Skeletal muscle tissue (tissue), 4 donors: ENCODE results near the gene RALGAPB. TPM values are rescaled to one million over a fixed set of nuclear protein-coding genes. Genes with fewer than 3 reads are reported as not detected.

Experiments
- H3K27ac ChIP-seq: one replicate; pipeline ENCODE4 v1.7.0; 2013; ENCODE audit warnings: mild to moderate bottlenecking, low read depth, low read length, inconsistent platforms
- H3K27me3 ChIP-seq, 3 donors: one replicate each; pipeline ENCODE4 v1.7.0; 2013; ENCODE audit warnings: low read length in 3 of 3; ENCODE audit not compliant: control insufficient read depth in 3 of 3, insufficient read depth in 3 of 3
- H3K36me3 ChIP-seq, 3 donors: one replicate each; pipeline ENCODE4 v1.7.0; 2013; ENCODE audit warnings: low read length in 3 of 3; ENCODE audit not compliant: control insufficient read depth in 3 of 3, insufficient read depth in 3 of 3
- H3K4me1 ChIP-seq, 3 donors: one replicate each; pipeline ENCODE4 v1.7.0; 2013; ENCODE audit warnings: low read length in 3 of 3, mild to moderate bottlenecking in 3 of 3; ENCODE audit not compliant: control insufficient read depth in 3 of 3, insufficient read depth in 3 of 3
- H3K4me3 ChIP-seq, 3 donors: one replicate each; pipeline ENCODE4 v1.7.0; 2013; ENCODE audit warnings: low read length in 3 of 3
- H3K9ac ChIP-seq, 3 donors: one replicate each; pipeline ENCODE4 v1.7.0; 2013; ENCODE audit warnings: low read length in 3 of 3, mild to moderate bottlenecking in 3 of 3, moderate library complexity in 2 of 3, low read depth in 1 of 3
- H3K9me3 ChIP-seq, 3 donors: one replicate each; pipeline ENCODE4 v1.7.0; 2013; ENCODE audit warnings: low read length in 3 of 3; ENCODE audit not compliant: control insufficient read depth in 3 of 3
- total RNA-seq: library from RNA; depleted of rRNA; stranded (reverse); fragments of >200 nt; gene quantifications from one replicate; pipeline ENCODE4 v1.2.3, GENCODE V29; 2014
- donor health status: Osteomylitis.

RALGAPB gene
- total RNA-seq, 1 donor from 2014 or later = 23.0 TPM

DNA sequence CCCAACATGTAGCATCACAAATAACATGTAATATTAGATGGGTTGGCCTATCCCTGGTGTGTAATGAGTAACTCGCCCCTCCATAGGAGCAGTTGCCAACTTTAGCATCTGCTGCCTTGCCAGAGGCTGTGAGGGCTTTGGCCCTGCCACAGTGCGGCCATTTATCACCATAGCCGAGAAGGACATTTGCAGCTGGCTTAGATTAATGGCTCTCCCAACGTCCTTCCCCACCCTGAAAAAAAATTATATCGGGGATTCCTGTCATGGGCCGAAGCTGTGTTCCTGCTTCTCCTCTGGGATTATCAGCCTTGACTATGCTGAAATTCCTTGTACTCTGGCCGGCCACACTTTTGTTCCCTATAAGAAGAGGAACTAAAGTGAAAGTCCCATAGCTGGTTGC is 100.8 kb downstream of the RALGAPB start:
- Histone ChIP-seq H3K9ac (no peak overlapping the region), H3K27me3 (no peaks in the 10 kb centered on the region), H3K4me1 (no peaks in the 10 kb centered on the region), H3K27ac (no peak overlapping the region), H3K9me3 (no peaks in the 10 kb centered on the region), H3K36me3 (peaks cover 10 to 66% (median 41%) of the 10 kb centered on the region in 3 donors), H3K4me3 (no peak overlapping the region)

DNA sequence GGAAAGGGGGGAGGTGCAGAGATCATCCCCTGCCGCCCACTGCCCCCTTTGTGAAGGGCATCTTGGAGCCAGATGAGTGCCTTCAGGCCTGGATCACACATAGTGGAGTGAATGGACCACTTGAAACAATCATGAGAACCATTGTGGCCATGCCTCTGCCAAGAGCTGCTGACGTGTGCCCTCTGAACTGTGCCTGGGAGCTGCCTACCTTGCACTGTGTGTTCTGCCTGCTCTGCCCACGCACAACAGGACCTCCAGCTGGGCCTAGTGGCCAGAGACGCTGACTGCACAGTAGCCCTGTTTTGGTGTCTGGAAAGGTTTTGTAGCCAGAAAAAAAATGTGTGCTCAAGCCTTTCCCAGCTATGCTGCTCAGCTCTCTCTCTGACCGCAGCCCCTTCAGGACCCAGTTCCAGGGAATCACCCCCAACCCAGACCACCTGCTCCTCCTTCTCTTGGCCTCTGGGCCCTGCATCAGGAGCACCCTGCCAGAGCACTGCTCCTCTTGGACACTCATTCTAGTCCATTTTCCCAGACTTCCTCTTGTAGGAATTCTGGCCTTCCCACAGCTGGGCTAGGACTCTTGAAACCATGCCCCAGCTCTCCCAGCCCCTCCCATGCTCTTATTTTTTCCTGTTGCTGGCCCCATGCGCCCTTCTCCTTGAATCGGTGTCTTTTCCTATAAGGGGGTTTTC is 106.7 kb downstream of the RALGAPB start:
- Histone ChIP-seq H3K36me3 (peaks cover 5 to 28% (median 10%) of the 10 kb centered on the region in 3 donors), H3K4me3 (no peak overlapping the region), H3K9ac (no peak overlapping the region), H3K27me3 (no peaks in the 10 kb centered on the region), H3K4me1 (peaks cover 5 to 12% (median 9%) of the 10 kb centered on the region in 3 donors), H3K9me3 (no peaks in the 10 kb centered on the region), H3K27ac (no peak overlapping the region)

DNA sequence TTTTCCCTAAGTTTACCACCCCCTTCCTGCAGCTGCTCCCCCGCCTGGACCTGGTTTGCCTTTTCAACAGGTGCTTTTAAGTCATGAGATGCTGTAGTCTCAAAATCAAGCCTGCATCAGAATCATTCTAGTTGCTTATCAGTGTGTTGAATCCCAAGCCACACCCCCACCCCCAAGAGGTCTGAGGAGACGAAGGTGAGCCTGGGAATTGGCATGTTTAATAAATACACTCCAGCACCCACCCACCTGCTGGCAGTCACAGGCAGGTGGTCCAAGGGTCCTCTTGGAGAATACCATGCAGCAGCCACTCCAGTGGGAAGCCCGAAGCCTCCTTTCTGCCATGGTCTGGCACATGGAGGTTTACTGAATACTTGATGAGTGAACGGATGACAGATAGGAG is 107.3 kb downstream of the RALGAPB start:
- H3K27ac ChIP-seq = no peak overlapping the region
- H3K27me3 ChIP-seq = no peaks in the 10 kb centered on the region
- H3K4me3 ChIP-seq = no peak overlapping the region
- peaks cover 4 to 22% (median 5%) of the 10 kb centered on the region in 3 donors for H3K36me3 ChIP-seq
- H3K4me1 ChIP-seq = peaks cover 5 to 12% (median 9%) of the 10 kb centered on the region in 3 donors
- no peaks in the 10 kb centered on the region for H3K9me3 ChIP-seq
- no peak overlapping the region for H3K9ac ChIP-seq

DNA sequence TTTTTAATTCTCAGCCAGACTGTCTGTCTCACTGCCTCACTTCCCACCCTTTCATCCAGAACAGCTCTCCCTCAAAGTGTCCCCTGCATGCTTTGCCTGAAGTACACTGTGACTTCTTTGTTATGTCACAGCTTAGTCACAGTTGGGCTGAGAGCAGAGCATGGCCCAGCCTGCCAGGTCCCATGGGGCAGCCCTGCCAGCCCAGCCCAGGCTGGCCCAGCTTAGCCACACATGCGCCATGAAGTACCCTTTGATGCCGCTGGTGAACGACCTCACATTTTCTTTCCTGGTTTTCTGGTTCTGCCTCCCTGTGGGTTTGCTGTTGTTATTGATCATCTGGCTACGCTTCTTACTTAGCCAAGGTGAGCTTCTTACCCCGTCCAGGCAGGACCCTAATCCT is 108.4 kb downstream of the RALGAPB start, which contains the start of gene ADIG:
Gene ADIG, plus strand, starts transcription at position 185 of the 400 bp plus-strand sequence. Its CDS starts 54 bp downstream, at position 239.
- Histone ChIP-seq H3K4me1 (peaks cover 5 to 12% (median 9%) of the 10 kb centered on the region in 3 donors), H3K27ac (no peak within 1 kb of the TSS), H3K9me3 (no peaks in the 10 kb centered on the region), H3K9ac (peak within 1 kb of the TSS in 1 of 3 donors; percentile 35), H3K36me3 (peaks cover 0 to 12% (median 5%) of the 10 kb centered on the region in 3 donors), H3K4me3 (peak within 1 kb of the TSS in 1 of 3 donors; percentile 16), H3K27me3 (peaks cover 0 to 5% (median 0%) of the 10 kb centered on the region in 3 donors)

DNA sequence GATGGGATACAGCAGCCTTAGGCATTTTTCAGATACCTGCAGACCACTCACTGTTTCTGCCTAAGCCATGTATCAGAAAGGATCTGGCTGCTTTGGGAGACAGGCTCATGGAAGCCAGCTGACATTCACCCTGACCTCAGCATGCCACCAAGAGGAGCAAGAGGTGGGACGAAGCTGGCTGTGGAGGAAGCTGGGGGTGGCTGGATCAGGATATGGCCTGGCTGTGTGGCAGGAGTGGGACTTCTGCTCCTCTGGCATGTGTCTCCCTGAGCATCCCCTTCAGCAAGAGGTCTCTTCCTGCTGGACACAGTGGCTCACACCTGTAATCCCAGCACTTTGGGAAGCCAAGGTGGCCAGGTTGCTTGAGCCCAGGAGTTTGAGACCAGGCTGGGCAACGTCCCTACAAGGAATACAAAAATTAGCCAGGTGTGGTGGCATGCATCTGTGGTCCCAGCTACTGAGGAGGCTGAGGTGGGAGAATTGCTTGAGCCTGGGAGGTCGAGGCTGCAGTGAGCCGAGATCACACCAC is 109.3 kb downstream of the RALGAPB start:
- H3K27ac ChIP-seq = no peak overlapping the region
- H3K36me3 ChIP-seq = peaks cover 0 to 5% (median 2%) of the 10 kb centered on the region in 3 donors
- no peak overlapping the region for H3K9ac ChIP-seq
- peaks cover 0 to 5% (median 0%) of the 10 kb centered on the region in 3 donors for H3K27me3 ChIP-seq
- no peak overlapping the region for H3K4me3 ChIP-seq
- H3K4me1 ChIP-seq = peaks cover 5 to 12% (median 9%) of the 10 kb centered on the region in 3 donors
- no peaks in the 10 kb centered on the region for H3K9me3 ChIP-seq

DNA sequence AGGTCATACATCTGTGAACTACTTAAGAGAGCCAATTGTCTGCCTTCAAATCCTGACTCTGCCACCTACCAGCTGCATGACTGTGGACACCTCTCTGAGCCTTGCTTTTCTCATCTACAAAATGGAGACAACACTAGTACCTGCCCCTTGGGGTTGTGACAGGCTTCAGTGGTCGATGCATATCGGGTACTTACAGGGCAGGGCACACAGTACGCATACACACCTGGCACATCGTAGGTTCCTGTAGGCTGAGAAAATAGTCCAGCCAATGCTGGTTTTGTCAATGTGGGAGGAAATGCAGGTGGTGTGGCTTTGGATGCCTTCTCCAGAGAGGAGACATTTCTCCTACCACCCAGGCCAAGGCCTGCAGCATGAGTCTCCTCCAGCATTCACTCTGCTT is 110.7 kb downstream of the RALGAPB start:
- H3K9me3 ChIP-seq = no peaks in the 10 kb centered on the region

DNA sequence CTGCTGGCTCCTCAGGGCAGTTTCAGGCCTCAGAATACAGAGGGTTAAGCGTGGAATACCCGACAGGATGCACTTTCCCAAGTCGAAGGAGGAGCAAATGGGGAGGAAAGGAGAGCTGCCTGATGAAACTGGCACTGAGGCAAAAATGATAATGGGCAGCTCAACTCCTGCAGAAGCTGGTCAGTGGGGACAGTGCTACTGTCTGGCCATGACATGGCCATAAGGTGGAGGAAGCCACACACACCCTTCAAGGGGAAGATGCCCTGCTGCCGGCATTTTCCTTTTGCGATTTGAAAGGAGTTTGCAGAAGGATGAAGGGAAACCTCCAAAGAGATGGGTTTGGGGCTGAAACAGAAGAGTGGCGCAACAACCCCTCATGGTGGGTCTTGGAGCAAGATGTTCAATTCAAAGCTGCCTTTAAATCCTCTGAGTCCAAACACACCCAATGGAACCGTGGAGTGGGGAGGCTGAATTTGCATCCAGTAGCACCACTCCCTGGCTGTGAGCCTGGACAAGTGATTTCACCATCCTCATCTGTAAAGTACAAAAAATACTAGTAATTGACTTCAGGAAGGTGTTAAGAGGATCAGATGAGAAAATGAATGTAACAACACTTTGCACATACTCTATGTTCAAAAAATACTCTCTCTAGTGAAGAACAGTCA is 111.6 kb downstream of the RALGAPB start:
- no peak overlapping the region for H3K27ac ChIP-seq
- H3K36me3 ChIP-seq = no peaks in the 10 kb centered on the region
- H3K27me3 ChIP-seq = peaks cover 0 to 5% (median 0%) of the 10 kb centered on the region in 3 donors
- H3K9me3 ChIP-seq = no peaks in the 10 kb centered on the region
- H3K4me1 ChIP-seq = peaks cover 5 to 12% (median 9%) of the 10 kb centered on the region in 3 donors
- no peak overlapping the region for H3K4me3 ChIP-seq
- no peak overlapping the region for H3K9ac ChIP-seq

More for the DNA sequence above, 110.7 kb downstream of the RALGAPB start:
- peaks cover 5 to 12% (median 9%) of the 10 kb centered on the region in 3 donors for H3K4me1 ChIP-seq
- no peak overlapping the region for H3K27ac ChIP-seq
- no peaks in the 10 kb centered on the region for H3K36me3 ChIP-seq
- no peak overlapping the region for H3K9ac ChIP-seq
- H3K4me3 ChIP-seq = no peak overlapping the region
- peaks cover 0 to 5% (median 0%) of the 10 kb centered on the region in 3 donors for H3K27me3 ChIP-seq

DNA sequence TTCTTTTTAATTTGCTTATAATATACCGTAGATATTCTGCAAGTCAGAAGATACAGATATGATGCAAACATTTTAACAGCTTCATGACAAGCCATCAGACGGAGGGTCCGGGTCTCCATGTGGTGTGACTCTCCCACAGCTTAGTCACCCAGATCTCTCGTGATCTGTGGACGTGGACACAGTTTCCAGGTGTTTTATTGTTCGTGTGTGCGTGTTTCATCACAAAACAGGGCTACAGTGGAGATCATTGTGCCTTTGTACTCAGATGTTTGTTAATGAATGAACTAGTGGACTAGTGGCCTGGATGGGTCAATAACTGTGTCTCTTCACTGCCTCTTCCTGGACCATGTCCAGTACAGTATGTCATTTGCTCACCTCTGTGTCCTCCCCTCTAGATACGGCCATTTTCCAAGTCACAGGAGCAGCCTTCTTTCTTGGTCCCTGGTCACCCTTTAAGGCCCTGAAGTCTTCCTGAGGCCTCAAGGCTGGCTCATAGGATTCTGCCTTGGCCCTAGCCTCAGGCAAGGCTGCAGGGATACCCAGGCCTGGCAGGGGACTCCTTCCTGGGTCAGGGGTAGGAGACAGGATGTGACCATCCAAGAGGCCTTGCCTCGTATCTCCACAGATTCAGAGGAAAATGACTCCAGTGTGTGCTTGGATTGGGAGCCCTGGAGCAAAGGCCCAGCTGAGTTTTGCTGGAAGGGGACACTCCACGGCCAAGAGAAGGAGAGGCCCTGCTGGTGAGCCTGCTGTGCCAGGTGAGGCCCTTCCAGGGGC is 112.9 kb downstream of the RALGAPB start:
- no peaks in the 10 kb centered on the region for H3K9me3 ChIP-seq
- no peak overlapping the region for H3K9ac ChIP-seq
- H3K4me3 ChIP-seq = no peak overlapping the region
- H3K27ac ChIP-seq = no peak overlapping the region
- H3K4me1 ChIP-seq = peaks cover 4 to 9% (median 8%) of the 10 kb centered on the region in 3 donors
- H3K27me3 ChIP-seq = peaks cover 1 to 7% (median 4%) of the 10 kb centered on the region in 3 donors
- H3K36me3 ChIP-seq = no peaks in the 10 kb centered on the region

DNA sequence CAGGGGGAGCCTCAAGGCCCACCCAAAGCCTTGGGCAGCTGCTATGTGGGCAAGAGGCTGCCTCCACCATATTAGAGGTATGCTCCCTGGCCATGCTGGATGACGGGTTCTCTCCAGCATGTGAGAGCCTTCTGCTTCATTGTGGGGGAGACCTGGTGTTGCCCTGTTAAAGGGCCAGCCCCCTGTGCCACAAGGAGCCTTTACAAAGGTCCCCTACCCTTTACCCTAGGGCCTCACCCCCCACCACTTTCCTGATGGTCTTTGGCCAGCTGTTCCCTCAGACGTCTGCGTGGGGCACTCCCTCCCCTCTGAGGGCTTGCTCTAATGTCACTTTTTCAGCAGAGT is 113.5 kb downstream of the RALGAPB start:
- H3K9me3 ChIP-seq = no peaks in the 10 kb centered on the region

More for the DNA sequence above, 113.5 kb downstream of the RALGAPB start:
- peaks cover 6 to 13% (median 7%) of the 10 kb centered on the region in 3 donors for H3K27me3 ChIP-seq
- H3K4me1 ChIP-seq = peaks cover 0 to 4% (median 2%) of the 10 kb centered on the region in 3 donors
- H3K27ac ChIP-seq = no peak overlapping the region
- H3K36me3 ChIP-seq = no peaks in the 10 kb centered on the region
- H3K4me3 ChIP-seq = no peak overlapping the region
- H3K9ac ChIP-seq = no peak overlapping the region
